GM23248 (cell line): ENCODE data around the gene UTS2R.

ENCODE experiments used
- EZH2 ChIP-seq: fragments of 200-600 bp; sonication (generic); IDR thresholded peaks from 2 replicates; pipeline ENCODE4 v1.6.1; 2018; ENCODE audit warnings: antibody characterized with exemption, mild to moderate bottlenecking; ENCODE audit not compliant: insufficient read depth, poor library complexity, severe bottlenecking
- EZH2phosphoT487 ChIP-seq: fragments of 200-600 bp; sonication (generic); IDR thresholded peaks from 2 replicates; pipeline ENCODE4 v1.6.1; 2018; ENCODE audit warnings: antibody characterized with exemption, moderate library complexity, mild to moderate bottlenecking, low read depth; ENCODE audit not compliant: insufficient read depth

- TF ChIP-seq EZH2, result no peak
- no peak for TF ChIP-seq EZH2phosphoT487
Observed at GRCh38 chr17:82358465-82359350, 12.9 kb upstream of the UTS2R start, which contains the start of gene TEX19.
